ENCODE results near the gene EIPR1. TPM values are rescaled to one million over a fixed set of nuclear protein-coding genes. Genes with fewer than 3 reads are reported as not detected.

The EIPR1 gene
- total and polyA plus RNA-seq, 2 of the 4 experiments (the other 2 are of a cell fraction) = 46.5 to 67.4 TPM

DNA sequence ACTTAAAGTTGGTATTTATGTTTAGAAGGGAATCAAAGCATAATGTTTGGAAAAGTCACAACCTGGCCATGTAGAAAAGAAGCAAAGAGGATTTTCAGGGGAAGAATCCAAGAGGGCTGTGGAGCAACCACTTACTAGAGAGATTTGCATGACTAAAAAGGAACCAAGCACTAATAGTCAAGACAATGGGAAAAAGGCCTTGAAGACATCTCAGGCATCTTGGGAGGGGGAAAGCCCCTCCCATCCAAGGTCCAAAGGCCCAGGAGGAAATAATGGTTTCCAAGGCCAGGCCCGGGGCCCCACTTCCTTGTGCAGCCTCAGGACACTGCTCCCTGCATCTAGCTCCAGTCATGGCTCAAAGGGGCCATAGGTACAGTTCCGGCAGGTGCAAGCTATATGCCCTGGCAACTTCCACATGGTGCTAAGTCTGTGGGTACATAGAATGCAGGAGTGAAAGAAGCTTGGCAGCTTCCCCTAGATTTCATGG is 128.1 kb downstream of the EIPR1 start:
- H4K5ac ChIP-seq (ENCODE audit: low read depth, low read length) = no peak overlapping the region
- ATAC-seq (ENCODE audit: low read depth) (no peak), DNase-seq (no peak)
- H4K8ac ChIP-seq (ENCODE audit: low read depth in 2 of 2, low read length in 2 of 2) = no peak overlapping the region
- no peak overlapping the region for H2BK120ac ChIP-seq (ENCODE audit: low read depth, low read length)
- no peak overlapping the region for H2AFZ ChIP-seq (replicated peaks; ENCODE audit: low read length, poor library complexity)
- H2AK5ac ChIP-seq (ENCODE audit: low read depth, low read length) = no peak overlapping the region
- no peak overlapping the region for H3K4me2 ChIP-seq (ENCODE audit: low read depth, low read length)
- dilution Hi-C loops (cut with HindIII; ENCODE audit: low sequenced_read_pairs, unreplicated experiment) (no loop called here), intact Hi-C loops (cut with micrococcal nuclease) (no loop called here), in situ Hi-C loops (cut with MboI; ENCODE audit: low sequenced_read_pairs) (no loop called here)
- no peaks in the 10 kb centered on the region for H3K27me3 ChIP-seq (ENCODE audit: control insufficient read depth, insufficient read depth, low read length)
- no peak overlapping the region for H2AK9ac ChIP-seq (replicated peaks; ENCODE audit: low read depth, low read length, poor library complexity)
- no peak overlapping the region for H2BK5ac ChIP-seq (ENCODE audit: low read depth, low read length, poor library complexity, severe bottlenecking)
- H3K56ac ChIP-seq (ENCODE audit: extremely low read depth, insufficient read depth, low read length) = no peak overlapping the region
- no peak overlapping the region for H3K27ac ChIP-seq (ENCODE audit: insufficient read depth, low read length)
- H3K4me1 ChIP-seq (ENCODE audit: control insufficient read depth, insufficient read depth, low read length) = no peaks in the 10 kb centered on the region
- no peak for TF ChIP-seq POLR2A (IDR thresholded peaks at IDR 0.05; ENCODE audit: low read depth, low read length)
- no peak for TF ChIP-seq NFE2L2 (IDR thresholded peaks at IDR 0.05; ENCODE audit: low read depth, low read length)
- TF ChIP-seq RCOR1 (IDR thresholded peaks at IDR 0.05; ENCODE audit: insufficient replicate concordance, low read length) = no peak
- TF ChIP-seq, protein P1, sequence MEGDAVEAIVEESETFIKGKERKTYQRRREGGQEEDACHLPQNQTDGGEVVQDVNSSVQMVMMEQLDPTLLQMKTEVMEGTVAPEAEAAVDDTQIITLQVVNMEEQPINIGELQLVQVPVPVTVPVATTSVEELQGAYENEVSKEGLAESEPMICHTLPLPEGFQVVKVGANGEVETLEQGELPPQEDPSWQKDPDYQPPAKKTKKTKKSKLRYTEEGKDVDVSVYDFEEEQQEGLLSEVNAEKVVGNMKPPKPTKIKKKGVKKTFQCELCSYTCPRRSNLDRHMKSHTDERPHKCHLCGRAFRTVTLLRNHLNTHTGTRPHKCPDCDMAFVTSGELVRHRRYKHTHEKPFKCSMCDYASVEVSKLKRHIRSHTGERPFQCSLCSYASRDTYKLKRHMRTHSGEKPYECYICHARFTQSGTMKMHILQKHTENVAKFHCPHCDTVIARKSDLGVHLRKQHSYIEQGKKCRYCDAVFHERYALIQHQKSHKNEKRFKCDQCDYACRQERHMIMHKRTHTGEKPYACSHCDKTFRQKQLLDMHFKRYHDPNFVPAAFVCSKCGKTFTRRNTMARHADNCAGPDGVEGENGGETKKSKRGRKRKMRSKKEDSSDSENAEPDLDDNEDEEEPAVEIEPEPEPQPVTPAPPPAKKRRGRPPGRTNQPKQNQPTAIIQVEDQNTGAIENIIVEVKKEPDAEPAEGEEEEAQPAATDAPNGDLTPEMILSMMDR (conservative IDR thresholded peaks at IDR 0.05; ENCODE audit: low read depth, low read length) = no peak
- TF ChIP-seq, protein P2, sequence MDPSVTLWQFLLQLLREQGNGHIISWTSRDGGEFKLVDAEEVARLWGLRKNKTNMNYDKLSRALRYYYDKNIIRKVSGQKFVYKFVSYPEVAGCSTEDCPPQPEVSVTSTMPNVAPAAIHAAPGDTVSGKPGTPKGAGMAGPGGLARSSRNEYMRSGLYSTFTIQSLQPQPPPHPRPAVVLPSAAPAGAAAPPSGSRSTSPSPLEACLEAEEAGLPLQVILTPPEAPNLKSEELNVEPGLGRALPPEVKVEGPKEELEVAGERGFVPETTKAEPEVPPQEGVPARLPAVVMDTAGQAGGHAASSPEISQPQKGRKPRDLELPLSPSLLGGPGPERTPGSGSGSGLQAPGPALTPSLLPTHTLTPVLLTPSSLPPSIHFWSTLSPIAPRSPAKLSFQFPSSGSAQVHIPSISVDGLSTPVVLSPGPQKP (IDR thresholded peaks at IDR 0.05; ENCODE audit: borderline replicate concordance, low read depth, low read length) = no peak
- no peak for TF ChIP-seq MAFK (IDR thresholded peaks at IDR 0.05; ENCODE audit: low read depth, low read length)
- TF ChIP-seq SMC3 (IDR thresholded peaks at IDR 0.05; ENCODE audit: low read depth, low read length) = no peak
- TF ChIP-seq CEBPB (IDR thresholded peaks at IDR 0.05; ENCODE audit: low read depth, low read length) = no peak
- no peak for TF ChIP-seq RAD21 (IDR thresholded peaks at IDR 0.05; ENCODE audit: low read length)
- no peak for TF ChIP-seq FOS (IDR thresholded peaks at IDR 0.05; ENCODE audit: low read depth, low read length)
- no peak for TF ChIP-seq CHD1 (IDR thresholded peaks at IDR 0.05; ENCODE audit: low read depth, low read length)
- no peak for TF ChIP-seq RFX5 (IDR thresholded peaks at IDR 0.05; ENCODE audit: low read depth, low read length)
- no peak for TF ChIP-seq USF2 (IDR thresholded peaks at IDR 0.05; ENCODE audit: low read depth, low read length)
- TF ChIP-seq MXI1 (IDR thresholded peaks at IDR 0.05; ENCODE audit: borderline replicate concordance, low read depth, low read length) = no peak
- no peak for TF ChIP-seq MAZ (IDR thresholded peaks at IDR 0.05; ENCODE audit: borderline replicate concordance, low read depth, low read length)
- TF ChIP-seq BHLHE40 (IDR thresholded peaks at IDR 0.05; ENCODE audit: low read depth, low read length) = no peak
- H3K23ac ChIP-seq (ENCODE audit: low read depth, low read length) = no peak overlapping the region
- ChIA-PET POLR2A (ENCODE audit: unreplicated experiment) (no interaction called here), CTCF (no interaction called here)
- no peaks in the 10 kb centered on the region for H4K20me1 ChIP-seq (ENCODE audit: insufficient read depth, low read length)
- H3K18ac ChIP-seq (ENCODE audit: low read depth, low read length) = no peak overlapping the region
- H3K36me3 ChIP-seq (ENCODE audit: control insufficient read depth, insufficient read depth, low read length) = peaks cover 2% of the 10 kb centered on the region; the same call in 1 of the 2 replicates
- no peak overlapping the region for H3K4me3 ChIP-seq (ENCODE audit: insufficient read depth, low read depth, low read length)
- H3K79me1 ChIP-seq (ENCODE audit: low read depth in 1 of 2, low read length in 2 of 2) = no peaks in the 10 kb centered on the region; a peak in 1 of 4 replicates
- no peak overlapping the region for H3K9ac ChIP-seq (ENCODE audit: low read depth, low read length)
- H3K4ac ChIP-seq (ENCODE audit: low read depth, low read length) = no peak overlapping the region
- H3K14ac ChIP-seq (replicated peaks; ENCODE audit: low read depth, low read length) = no peak overlapping the region
- no peak overlapping the region for H2BK15ac ChIP-seq (ENCODE audit: low read depth, low read length)
- no TSS peak for BruUV-seq (replicated peaks)
- 100% methylated on average over 1 of the region's 2 CpGs; no CpG with 5 or more reads in 1 of the 2 experiments for WGBS, 2 experiments (ENCODE audit: extremely low coverage in 2 of 2, insufficient read length in 1 of 2)
- no peak overlapping the region for H4K91ac ChIP-seq (ENCODE audit: insufficient read depth, low read depth, low read length)
- no peaks in the 10 kb centered on the region for H3K9me1 ChIP-seq (ENCODE audit: insufficient read depth, low read length)
- H2BK20ac ChIP-seq (ENCODE audit: low read depth, low read length) = no peak overlapping the region
- H3K9me3 ChIP-seq (ENCODE audit: control insufficient read depth, insufficient read depth, low read length) = peaks cover 3% of the 10 kb centered on the region; the same call in 1 of the 2 replicates

Measured in IMR-90 (cell line).